Stimulated activated naive B cell treated with anti-CD40 and anti-IgM and Interleukin-4, amounts not matched to agents 10 μg/mL and 1 μg/mL and 100 μg/mL, for 72 hours (primary cell): ENCODE results near the gene ATPAF2.

Experiments
- ATAC-seq, 2 donors: fragments of 150-1000 bp; cut with Tn5 transposase; replicated peaks; 2 replicates each; pipeline ENCODE4 v1.10.0; 2021; ENCODE audit warnings: moderate library complexity in 1 of 2
- DNase-seq: peaks from one replicate; pipeline ENCODE4 v3.0.0; 2021
- H3K27ac Mint-ChIP-seq: one replicate; pipeline ENCODE4 v1.8.0; 2022; ENCODE audit warnings: mild to moderate bottlenecking, mixed read lengths
- H3K27me3 Mint-ChIP-seq, 2 donors: one replicate each; pipeline ENCODE4 v1.8.0; 2022; ENCODE audit warnings: mixed read lengths in 2 of 2
- H3K36me3 Mint-ChIP-seq, 2 donors: one replicate each; pipeline ENCODE4 v1.8.0; 2022; ENCODE audit warnings: mixed read lengths in 2 of 2, mild to moderate bottlenecking in 1 of 2
- H3K4me1 Mint-ChIP-seq, 2 donors: one replicate each; pipeline ENCODE4 v1.8.0; 2022; ENCODE audit warnings: mixed read lengths in 2 of 2, mild to moderate bottlenecking in 1 of 2
- H3K4me3 Mint-ChIP-seq, 2 donors: one replicate each; pipeline ENCODE4 v1.8.0; 2022; ENCODE audit warnings: mild to moderate bottlenecking in 2 of 2, mixed read lengths in 2 of 2, moderate library complexity in 1 of 2
- H3K9me3 Mint-ChIP-seq, 2 donors: one replicate each; pipeline ENCODE4 v1.8.0; 2022; ENCODE audit warnings: mixed read lengths in 2 of 2, mild to moderate bottlenecking in 1 of 2

ATPAF2 gene

GRCh38 chr17:18055597-18055996, 16.6 kb upstream of the ATPAF2 start:
- Mint-ChIP-seq H3K27me3 (no peaks in the 10 kb centered on the region), H3K4me1 (peaks cover 0 to 2% of the 10 kb centered on the region in 2 donors), H3K4me3 (no peak overlapping the region), H3K9me3 (no peaks in the 10 kb centered on the region), H3K27ac (no peak overlapping the region), H3K36me3 (peaks cover 23 to 32% of the 10 kb centered on the region in 2 donors)
- ATAC-seq (no peak), DNase-seq (no peak)

- Mint-ChIP-seq H3K27ac (peak overlapping the region; percentile 59), H3K9me3 (no peaks in the 10 kb centered on the region), H3K4me1 (peaks cover 12 to 27% of the 10 kb centered on the region in 2 donors), H3K27me3 (no peaks in the 10 kb centered on the region), H3K4me3 (no peak overlapping the region), H3K36me3 (peaks cover 5 to 11% of the 10 kb centered on the region in 2 donors)
- DNase-seq, result no peak
- peak; percentile 70 to 78 for ATAC-seq
Measured at GRCh38 chr17:18045691-18046350, 6.9 kb upstream of the ATPAF2 start.

- no peaks in the 10 kb centered on the region for H3K9me3 Mint-ChIP-seq
- ATAC-seq (no peak), DNase-seq (no peak)
- no peaks in the 10 kb centered on the region for H3K27me3 Mint-ChIP-seq
- no peak overlapping the region for H3K27ac Mint-ChIP-seq
- peaks cover 5 to 11% of the 10 kb centered on the region in 2 donors for H3K36me3 Mint-ChIP-seq
- no peak overlapping the region for H3K4me3 Mint-ChIP-seq
- peaks cover 20 to 38% of the 10 kb centered on the region in 2 donors for H3K4me1 Mint-ChIP-seq
Measured at GRCh38 chr17:18044609-18045008, 5.6 kb upstream of the ATPAF2 start.

GRCh38 chr17:18043491-18043890, 4.5 kb upstream of the ATPAF2 start:
- H3K9me3 Mint-ChIP-seq, result no peaks in the 10 kb centered on the region
- no peak for ATAC-seq
- H3K27me3 Mint-ChIP-seq, result no peaks in the 10 kb centered on the region
- no peak overlapping the region for H3K4me3 Mint-ChIP-seq
- DNase-seq, result no peak
- peaks cover 20 to 38% of the 10 kb centered on the region in 2 donors for H3K4me1 Mint-ChIP-seq
- peaks cover 3 to 8% of the 10 kb centered on the region in 2 donors for H3K36me3 Mint-ChIP-seq
- H3K27ac Mint-ChIP-seq, result no peak overlapping the region

GRCh38 chr17:18042983-18043382, 4.0 kb upstream of the ATPAF2 start:
- no peak for ATAC-seq
- H3K4me1 Mint-ChIP-seq, result peaks cover 24 to 43% of the 10 kb centered on the region in 2 donors
- H3K4me3 Mint-ChIP-seq, result no peak overlapping the region
- DNase-seq, result no peak
- no peaks in the 10 kb centered on the region for H3K9me3 Mint-ChIP-seq
- H3K27me3 Mint-ChIP-seq, result no peaks in the 10 kb centered on the region
- peaks cover 3 to 8% of the 10 kb centered on the region in 2 donors for H3K36me3 Mint-ChIP-seq
- no peak overlapping the region for H3K27ac Mint-ChIP-seq

GRCh38 chr17:18041776-18042175, 2.8 kb upstream of the ATPAF2 start:
- Mint-ChIP-seq H3K4me1 (peaks cover 33 to 55% of the 10 kb centered on the region in 2 donors), H3K9me3 (no peaks in the 10 kb centered on the region), H3K27ac (no peak overlapping the region), H3K27me3 (no peaks in the 10 kb centered on the region), H3K36me3 (peaks cover 5 to 8% of the 10 kb centered on the region in 2 donors), H3K4me3 (no peak overlapping the region)
- no peak for DNase-seq
- no peak for ATAC-seq

- Mint-ChIP-seq H3K36me3 (peaks cover 8 to 11% of the 10 kb centered on the region in 2 donors), H3K27ac (peak overlapping the region; percentile 94), H3K4me3 (peak overlapping the region; percentile 83 to 91), H3K4me1 (peaks cover 37 to 59% of the 10 kb centered on the region in 2 donors), H3K9me3 (no peaks in the 10 kb centered on the region), H3K27me3 (no peaks in the 10 kb centered on the region)
- ATAC-seq, result no peak
- no peak for DNase-seq
Measured at GRCh38 chr17:18040261-18040858, 1.4 kb upstream of the ATPAF2 start.

GRCh38 chr17:18039535-18040260, 730 bp upstream of the ATPAF2 start:
- ATAC-seq (peak; percentile 35 to 41), DNase-seq (no peak)
- Mint-ChIP-seq H3K27ac (peak overlapping the region; percentile 94), H3K4me3 (peak overlapping the region; percentile 83 to 91), H3K4me1 (peaks cover 37 to 59% of the 10 kb centered on the region in 2 donors), H3K36me3 (peaks cover 8 to 11% of the 10 kb centered on the region in 2 donors), H3K9me3 (no peaks in the 10 kb centered on the region), H3K27me3 (no peaks in the 10 kb centered on the region)

- Mint-ChIP-seq H3K9me3 (no peaks in the 10 kb centered on the region), H3K27me3 (no peaks in the 10 kb centered on the region), H3K27ac (peak overlapping the region; percentile 84), H3K4me3 (peak overlapping the region; percentile 83 to 87), H3K4me1 (peaks cover 43 to 66% of the 10 kb centered on the region in 2 donors), H3K36me3 (peaks cover 8 to 11% of the 10 kb centered on the region in 2 donors)
- ATAC-seq, result peak; percentile 49 to 56
- peak; percentile 42 for DNase-seq
Measured at GRCh38 chr17:18038149-18038850, 668 bp downstream of the ATPAF2 start.

- Mint-ChIP-seq H3K4me1 (peaks cover 46 to 69% of the 10 kb centered on the region in 2 donors), H3K36me3 (peaks cover 8 to 11% of the 10 kb centered on the region in 2 donors), H3K27ac (peak overlapping the region; percentile 84), H3K4me3 (peak overlapping the region; percentile 83 to 87), H3K9me3 (no peaks in the 10 kb centered on the region), H3K27me3 (no peaks in the 10 kb centered on the region)
- DNase-seq (no peak), ATAC-seq (no peak)
Measured at GRCh38 chr17:18037486-18037885, 1.5 kb downstream of the ATPAF2 start.

GRCh38 chr17:18035704-18036103, 3.3 kb downstream of the ATPAF2 start:
- H3K4me1 Mint-ChIP-seq, result peaks cover 43 to 63% of the 10 kb centered on the region in 2 donors
- H3K4me3 Mint-ChIP-seq, result no peak overlapping the region
- no peak overlapping the region for H3K27ac Mint-ChIP-seq
- H3K9me3 Mint-ChIP-seq, result no peaks in the 10 kb centered on the region
- no peaks in the 10 kb centered on the region for H3K27me3 Mint-ChIP-seq
- H3K36me3 Mint-ChIP-seq, result peaks cover 8 to 12% of the 10 kb centered on the region in 2 donors
- no peak for DNase-seq
- no peak for ATAC-seq

- Mint-ChIP-seq H3K4me1 (peaks cover 36 to 53% of the 10 kb centered on the region in 2 donors), H3K27ac (peak overlapping the region; percentile 69), H3K4me3 (no peak overlapping the region), H3K36me3 (peaks cover 8 to 12% of the 10 kb centered on the region in 2 donors), H3K9me3 (no peaks in the 10 kb centered on the region), H3K27me3 (no peaks in the 10 kb centered on the region)
- DNase-seq (peak; percentile 47), ATAC-seq (peak; percentile 82 to 85)
Measured at GRCh38 chr17:18033442-18034099, 5.4 kb downstream of the ATPAF2 start.

- ATAC-seq (no peak), DNase-seq (no peak)
- H3K9me3 Mint-ChIP-seq, result no peaks in the 10 kb centered on the region
- no peak overlapping the region for H3K4me3 Mint-ChIP-seq
- peak overlapping the region; percentile 14 for H3K27ac Mint-ChIP-seq
- H3K36me3 Mint-ChIP-seq, result peaks cover 9 to 12% of the 10 kb centered on the region in 2 donors
- no peaks in the 10 kb centered on the region for H3K27me3 Mint-ChIP-seq
- H3K4me1 Mint-ChIP-seq, result peaks cover 24 to 38% of the 10 kb centered on the region in 2 donors
Measured at GRCh38 chr17:18031955-18032354, 7.0 kb downstream of the ATPAF2 start.
